Measurements from ENCODE around the gene ZC3H7A. TPM values are rescaled to one million over a fixed set of nuclear protein-coding genes. Genes with fewer than 3 reads are reported as not detected.

The ZC3H7A gene
- total and polyA plus RNA-seq, 2 of the 4 experiments (the other 2 are of a cell fraction) = 22.2 to 53.9 TPM

GRCh38 chr16:11725457-11725856, 71.6 kb downstream of the ZC3H7A start:
- H3K79me1 ChIP-seq (ENCODE audit: low read depth in 1 of 2, low read length in 2 of 2) = peaks cover 41 to 48% of the 10 kb centered on the region in 2 experiments
- no TSS peak for BruUV-seq (replicated peaks)
- no peaks in the 10 kb centered on the region for H3K9me3 ChIP-seq (ENCODE audit: control insufficient read depth, insufficient read depth, low read length)
- 0 out of 2 replicates have a peak overlapping the region, but pooled peaks have one; percentile 27 for H3K18ac ChIP-seq (ENCODE audit: low read depth, low read length)
- TF ChIP-seq CEBPB (IDR thresholded peaks at IDR 0.05; ENCODE audit: low read depth, low read length) = no peak
- TF ChIP-seq POLR2A (IDR thresholded peaks at IDR 0.05; ENCODE audit: low read depth, low read length) = no peak
- no peak for TF ChIP-seq USF2 (IDR thresholded peaks at IDR 0.05; ENCODE audit: low read depth, low read length)
- no peak for TF ChIP-seq RCOR1 (IDR thresholded peaks at IDR 0.05; ENCODE audit: insufficient replicate concordance, low read length)
- TF ChIP-seq MAZ (IDR thresholded peaks at IDR 0.05; ENCODE audit: borderline replicate concordance, low read depth, low read length) = no peak
- no peak for TF ChIP-seq BHLHE40 (IDR thresholded peaks at IDR 0.05; ENCODE audit: low read depth, low read length)
- TF ChIP-seq ELK1 (IDR thresholded peaks at IDR 0.05; ENCODE audit: borderline replicate concordance, low read depth, low read length) = no peak
- no peak for TF ChIP-seq FOS (IDR thresholded peaks at IDR 0.05; ENCODE audit: low read depth, low read length)
- no peak for TF ChIP-seq CTCF (conservative IDR thresholded peaks at IDR 0.05; ENCODE audit: low read depth, low read length)
- TF ChIP-seq RAD21 (IDR thresholded peaks at IDR 0.05; ENCODE audit: low read length) = no peak
- no peak for TF ChIP-seq RFX5 (IDR thresholded peaks at IDR 0.05; ENCODE audit: low read depth, low read length)
- no peak for TF ChIP-seq MAFK (IDR thresholded peaks at IDR 0.05; ENCODE audit: low read depth, low read length)
- TF ChIP-seq NFE2L2 (IDR thresholded peaks at IDR 0.05; ENCODE audit: low read depth, low read length) = no peak
- no peak for TF ChIP-seq SMC3 (IDR thresholded peaks at IDR 0.05; ENCODE audit: low read depth, low read length)
- TF ChIP-seq MXI1 (IDR thresholded peaks at IDR 0.05; ENCODE audit: borderline replicate concordance, low read depth, low read length) = no peak
- no peak overlapping the region for H4K5ac ChIP-seq (ENCODE audit: low read depth, low read length)
- WGBS, 2 experiments (ENCODE audit: extremely low coverage in 2 of 2, insufficient read length in 1 of 2) = no CpG with 5 or more reads among the region's 1 CpG
- peak overlapping the region; percentile 89; the same call in 1 of the 2 replicates for H3K27ac ChIP-seq (ENCODE audit: insufficient read depth, low read length)
- no peak overlapping the region for H3K14ac ChIP-seq (replicated peaks; ENCODE audit: low read depth, low read length)
- peaks cover 5% of the 10 kb centered on the region for H3K4me1 ChIP-seq (ENCODE audit: control insufficient read depth, insufficient read depth, low read length)
- H4K8ac ChIP-seq (ENCODE audit: low read depth in 2 of 2, low read length in 2 of 2) = no peak overlapping the region
- H3K9ac ChIP-seq (ENCODE audit: low read depth, low read length) = peak overlapping the region; percentile 41; the same call in 1 of the 2 replicates
- peaks cover 27% of the 10 kb centered on the region for H3K36me3 ChIP-seq (ENCODE audit: control insufficient read depth, insufficient read depth, low read length)
- H2BK20ac ChIP-seq (ENCODE audit: low read depth, low read length) = no peak overlapping the region
- ChIA-PET POLR2A (ENCODE audit: unreplicated experiment) (no interaction called here), CTCF (interaction anchor here (0.6 to 0.7 kb wide), 2 partner anchors 83 to 771 kb away, joined by 4 read pairs; no protein-coding TSS in a partner anchor)
- H3K4me2 ChIP-seq (ENCODE audit: low read depth, low read length) = peak overlapping the region; percentile 73
- H4K91ac ChIP-seq (ENCODE audit: insufficient read depth, low read depth, low read length) = no peak overlapping the region
- H3K4ac ChIP-seq (ENCODE audit: low read depth, low read length) = no peak overlapping the region
- no peaks in the 10 kb centered on the region for H3K27me3 ChIP-seq (ENCODE audit: control insufficient read depth, insufficient read depth, low read length)
- dilution Hi-C loops (cut with HindIII; ENCODE audit: low sequenced_read_pairs, unreplicated experiment) = no loop called here
- H2AFZ ChIP-seq (replicated peaks; ENCODE audit: low read length, poor library complexity) = no peak overlapping the region
- no peak overlapping the region for H2BK15ac ChIP-seq (ENCODE audit: low read depth, low read length)
- H4K20me1 ChIP-seq (ENCODE audit: insufficient read depth, low read length) = peaks cover 5% of the 10 kb centered on the region; the same call in 1 of the 2 replicates
- intact Hi-C loops (cut with micrococcal nuclease) = loop anchor here (5.0 kb wide), 1 partner anchor 83 kb away; no protein-coding TSS in a partner anchor
- no peak overlapping the region for H2AK5ac ChIP-seq (ENCODE audit: low read depth, low read length)
- no peak overlapping the region; the same call in 1 of the 2 replicates for H3K23ac ChIP-seq (ENCODE audit: low read depth, low read length)
- ATAC-seq (ENCODE audit: low read depth) (peak; percentile 90), DNase-seq (peak; percentile 45)
- H3K4me3 ChIP-seq (ENCODE audit: insufficient read depth, low read depth, low read length) = no peak overlapping the region
- H2BK5ac ChIP-seq (ENCODE audit: low read depth, low read length, poor library complexity, severe bottlenecking) = peak overlapping the region; percentile 81
- no peak overlapping the region for H3K56ac ChIP-seq (ENCODE audit: extremely low read depth, insufficient read depth, low read length)
- H2AK9ac ChIP-seq (replicated peaks; ENCODE audit: low read depth, low read length, poor library complexity) = no peak overlapping the region
- H2BK120ac ChIP-seq (ENCODE audit: low read depth, low read length) = no peak overlapping the region
- H3K9me1 ChIP-seq (ENCODE audit: insufficient read depth, low read length) = peaks cover 4% of the 10 kb centered on the region; the same call in 1 of the 2 replicates
- in situ Hi-C loops (cut with MboI; ENCODE audit: low sequenced_read_pairs) = no loop called here

Data from IMR-90 (cell line).